AG04449 (cell line): ENCODE data around the gene AAMDC.
"Not testable (repeated sequence)": the region's sequence is repeated elsewhere in the genome, so short reads cannot be mapped to it uniquely, and the experiment has no call there.

Source experiments
- CTCF ChIA-PET: fragments of 350-600 bp; formaldehyde crosslinking; extraction: SDS; loops from one replicate; lab custom pipeline; 2021; ENCODE audit warnings: antibody characterized with exemption; lab: Yijun Ruan, JAX
- POLR2A ChIA-PET: fragments of 400-600, 350-600 bp; formaldehyde crosslinking; extraction: SDS; loops from one replicate; lab custom pipeline; 2020; ENCODE audit warnings: antibody characterized with exemption, inconsistent platforms; lab: Yijun Ruan, JAX
- DNase-seq: peaks from one replicate; pipeline ENCODE4 v3.0.0-alpha.2; 2010; ENCODE audit warnings: low read depth, low spot score
- H3K4me3 ChIP-seq: 2 replicates; pipeline ENCODE4 v1.5.1; 2011; ENCODE audit warnings: low read depth, mild to moderate bottlenecking, control low read depth, low read length
- CTCF ChIP-seq: IDR thresholded peaks from one replicate; pipeline ENCODE4 v1.5.1; 2011; ENCODE audit warnings: mild to moderate bottlenecking, moderate library complexity, low read length, control low read depth, inconsistent platforms; ENCODE audit not compliant: insufficient read depth; ENCODE audit errors: missing control alignments

The AAMDC gene

GRCh38 chr11:77823775-77824174, 2.8 kb downstream of the AAMDC start:
- TF ChIP-seq CTCF = no peak
- DNase-seq = no peak
- POLR2A ChIA-PET = no interaction called here
- no peak overlapping the region for H3K4me3 ChIP-seq
- CTCF ChIA-PET = no interaction called here

GRCh38 chr11:77828926-77829325, 8.0 kb downstream of the AAMDC start:
- H3K4me3 ChIP-seq = no peak overlapping the region
- TF ChIP-seq CTCF = no peak
- ChIA-PET CTCF (no interaction called here), POLR2A (no interaction called here)
- no peak for DNase-seq

DNA sequence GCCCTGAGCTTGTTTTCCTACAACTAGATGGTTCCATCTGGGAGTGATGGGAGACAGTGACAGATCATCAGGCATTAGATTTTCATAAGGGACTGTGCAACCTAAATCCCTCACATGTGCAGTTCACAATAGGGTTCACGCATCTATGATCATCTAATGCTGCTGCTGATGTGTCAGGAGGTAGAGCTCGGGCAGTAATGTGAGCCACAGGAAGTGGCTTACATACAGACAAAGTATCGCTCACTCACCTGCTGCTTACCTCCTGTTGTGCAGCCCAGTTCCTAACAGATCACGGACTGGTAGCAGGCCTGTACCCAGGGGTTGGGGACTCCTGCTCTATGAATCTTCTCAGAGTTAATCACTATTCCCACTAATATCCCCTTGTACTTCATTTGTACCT, 12.4 kb downstream of the AAMDC start:
- TF ChIP-seq CTCF = no peak
- no peak overlapping the region for H3K4me3 ChIP-seq
- no peak for DNase-seq
- ChIA-PET CTCF (no interaction called here), POLR2A (no interaction called here)

DNA sequence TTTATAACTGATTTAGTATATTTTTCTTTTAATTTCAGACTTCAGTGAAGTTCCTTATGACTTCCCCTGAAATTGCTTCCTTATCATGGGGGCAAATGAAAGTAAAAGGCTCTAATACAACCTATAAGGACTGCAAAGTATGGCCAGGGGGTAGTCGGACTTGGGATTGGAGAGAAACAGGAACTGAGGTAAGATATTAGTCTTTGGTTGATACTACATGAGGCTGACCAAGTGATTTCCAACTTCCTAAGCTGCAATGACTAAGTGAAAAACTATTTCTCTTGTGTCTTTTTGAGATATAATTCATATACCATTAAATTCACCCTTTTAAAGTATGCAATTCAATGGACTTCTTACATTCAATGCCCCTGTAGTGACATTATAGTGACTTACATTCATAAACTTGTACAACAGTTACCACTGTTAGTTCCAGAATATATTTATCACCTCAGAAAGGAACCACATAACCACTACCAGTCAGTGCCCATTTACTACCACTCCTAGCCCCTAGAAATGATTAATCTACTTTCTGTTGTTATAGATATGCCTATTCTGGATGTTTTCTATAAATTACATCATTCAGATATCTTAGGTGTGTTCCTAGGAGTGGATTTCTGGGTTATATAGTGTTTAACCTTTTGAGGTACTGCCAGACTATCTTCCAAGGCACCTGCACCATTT, 21.6 kb downstream of the AAMDC start:
- ChIA-PET CTCF (no interaction called here), POLR2A (no interaction called here)
- H3K4me3 ChIP-seq = no peak overlapping the region
- no peak for DNase-seq
- no peak for TF ChIP-seq CTCF

DNA sequence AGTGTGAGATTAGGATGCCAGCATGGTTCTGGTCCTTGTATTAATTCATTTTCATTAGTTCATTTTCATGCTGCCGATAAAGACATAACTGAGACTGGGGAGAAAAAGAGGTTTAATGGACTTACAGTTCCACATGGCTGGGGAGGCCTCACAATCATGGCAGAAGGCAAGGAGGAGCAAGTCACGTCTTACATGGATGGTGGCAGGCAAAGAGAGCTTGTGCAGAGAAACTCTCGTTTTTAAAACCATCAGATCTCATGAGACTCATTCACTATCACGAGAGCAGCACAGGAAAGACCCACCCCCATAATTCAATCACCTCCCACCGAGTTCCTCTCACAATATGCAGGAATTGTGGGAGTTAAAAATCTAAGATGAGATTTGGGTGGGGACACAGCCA, 22.8 kb downstream of the AAMDC start:
- POLR2A ChIA-PET, CTCF ChIA-PET, DNase-seq, H3K4me3 ChIP-seq: not testable (repeated sequence)

DNA sequence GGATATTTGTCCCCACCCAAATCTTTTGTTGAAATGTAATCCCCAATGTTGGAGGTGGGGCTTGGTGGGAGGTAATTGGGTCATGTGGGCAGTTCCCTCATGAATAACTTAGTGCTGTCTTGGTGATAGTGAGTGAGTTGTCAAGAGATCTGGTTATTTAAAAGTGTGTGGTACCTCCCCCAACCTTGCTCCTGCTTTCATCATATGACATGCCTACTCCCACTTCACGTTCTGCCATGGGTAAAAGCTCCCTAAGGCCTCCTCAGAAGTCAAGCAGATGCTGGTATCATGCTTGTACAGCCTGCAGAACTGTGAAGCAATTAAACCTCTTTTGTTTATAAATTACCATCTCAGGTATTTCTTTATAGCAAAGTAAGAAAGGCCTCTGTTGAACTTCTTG, 30.6 kb downstream of the AAMDC start:
- TF ChIP-seq CTCF = no peak
- DNase-seq = no peak
- H3K4me3 ChIP-seq = no peak overlapping the region
- ChIA-PET POLR2A (no interaction called here), CTCF (no interaction called here)

DNA sequence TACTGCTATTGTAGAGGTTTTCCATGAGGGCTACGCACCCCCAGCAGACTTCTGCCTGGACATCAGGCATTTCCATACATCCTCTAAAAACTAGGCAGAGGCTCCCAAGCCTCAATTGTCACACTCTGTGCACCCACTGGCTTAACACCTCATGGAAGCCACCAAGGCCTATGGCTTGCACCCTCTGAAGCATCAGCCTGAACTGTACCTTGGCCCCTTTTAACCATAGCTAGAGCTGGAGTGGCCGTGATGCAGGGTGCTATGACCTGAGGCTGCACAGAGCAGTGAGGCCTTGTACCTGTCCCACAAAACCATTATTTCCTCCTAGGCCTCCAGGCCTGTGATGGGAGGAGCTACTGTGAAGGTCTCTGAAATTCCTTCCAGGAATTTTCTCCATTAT, 33.9 kb downstream of the AAMDC start:
- DNase-seq = no peak
- no peak for TF ChIP-seq CTCF
- ChIA-PET POLR2A (no interaction called here), CTCF (no interaction called here)
- H3K4me3 ChIP-seq = no peak overlapping the region

DNA sequence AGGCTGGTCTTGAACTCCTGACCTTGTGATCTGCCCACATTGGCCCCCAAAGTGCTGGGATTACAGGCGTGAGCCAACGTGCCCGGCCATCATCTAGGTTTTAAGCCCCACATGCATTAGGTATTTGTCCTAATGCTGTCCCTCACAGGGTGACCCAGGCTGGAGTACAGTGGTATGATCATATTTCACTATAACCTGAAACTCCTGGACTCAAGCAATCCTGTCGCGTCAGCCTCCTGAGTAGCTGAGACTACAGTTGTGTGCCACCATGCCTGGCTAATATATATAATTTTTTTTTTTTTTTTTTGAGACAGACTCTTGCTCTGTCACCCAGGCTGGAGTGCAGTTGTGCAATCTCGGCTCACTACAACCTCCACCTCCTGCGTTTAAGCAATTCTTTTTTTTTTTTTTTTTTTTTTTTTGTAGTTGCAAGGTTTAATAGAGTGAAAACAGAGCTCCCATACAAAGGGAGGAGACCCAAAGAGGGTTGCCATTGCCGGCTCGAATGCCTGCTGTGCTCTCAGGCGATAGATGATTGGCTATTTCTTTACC, 37.0 kb downstream of the AAMDC start:
- POLR2A ChIA-PET, DNase-seq, H3K4me3 ChIP-seq, CTCF ChIA-PET: not testable (repeated sequence)

GRCh38 chr11:77861444-77861843, 40.5 kb downstream of the AAMDC start:
- DNase-seq, POLR2A ChIA-PET, H3K4me3 ChIP-seq, CTCF ChIA-PET: not testable (repeated sequence)
